HG03457 (cell line): ENCODE data around the gene ETV3.
"Not testable (repeated sequence)": the region's sequence is repeated elsewhere in the genome, so short reads cannot be mapped to it uniquely, and the experiment has no call there.

Experiments used
- ATAC-seq: cut with Tn5 transposase; IDR thresholded peaks from one replicate; pipeline ENCODE4 v1.9.1; 2021; ENCODE audit warnings: moderate number of reproducible peaks; ENCODE audit not compliant: unreplicated experiment

The ETV3 gene

DNA sequence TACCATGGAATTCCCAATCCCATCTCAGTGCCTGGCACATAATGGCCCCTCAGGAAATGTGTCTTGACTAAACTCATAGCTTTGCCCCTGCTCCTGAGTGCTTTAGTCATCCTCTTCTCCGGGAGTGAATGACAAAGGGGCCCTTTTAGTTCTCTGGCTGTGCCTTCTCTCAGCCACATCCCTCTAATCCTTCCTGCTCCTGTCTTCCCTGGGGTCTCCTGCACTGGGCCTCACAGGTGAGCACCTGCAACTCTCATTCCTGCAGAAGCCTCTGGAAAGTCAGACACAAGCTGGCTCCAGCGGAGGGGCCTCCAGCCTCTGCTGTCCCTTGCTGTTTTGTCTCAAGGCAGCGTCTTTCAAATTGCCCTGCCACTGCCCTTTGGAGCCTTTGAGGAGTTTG is 24.6 kb downstream of the ETV3 start:
- ATAC-seq = no peak

DNA sequence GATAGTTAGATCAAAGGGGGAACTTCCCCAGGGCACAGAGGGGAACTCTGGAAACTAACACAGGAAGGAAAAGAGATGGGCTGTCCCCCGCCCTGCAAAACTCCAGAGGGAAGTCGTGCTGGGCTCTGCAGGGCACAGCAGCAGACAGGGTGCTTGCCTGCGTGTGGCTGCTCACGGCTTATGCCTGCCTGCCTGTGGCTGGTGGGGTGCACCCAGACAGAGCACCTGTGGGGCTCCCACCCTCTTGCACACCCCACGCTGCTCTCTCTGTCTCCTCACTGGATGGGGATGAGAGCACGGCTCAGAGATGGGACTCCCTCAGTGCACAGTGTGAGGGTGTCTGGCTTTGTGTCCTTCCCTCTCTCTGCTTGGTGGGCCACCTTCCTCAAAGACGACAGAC is 25.1 kb downstream of the ETV3 start:
- no peak for ATAC-seq

DNA sequence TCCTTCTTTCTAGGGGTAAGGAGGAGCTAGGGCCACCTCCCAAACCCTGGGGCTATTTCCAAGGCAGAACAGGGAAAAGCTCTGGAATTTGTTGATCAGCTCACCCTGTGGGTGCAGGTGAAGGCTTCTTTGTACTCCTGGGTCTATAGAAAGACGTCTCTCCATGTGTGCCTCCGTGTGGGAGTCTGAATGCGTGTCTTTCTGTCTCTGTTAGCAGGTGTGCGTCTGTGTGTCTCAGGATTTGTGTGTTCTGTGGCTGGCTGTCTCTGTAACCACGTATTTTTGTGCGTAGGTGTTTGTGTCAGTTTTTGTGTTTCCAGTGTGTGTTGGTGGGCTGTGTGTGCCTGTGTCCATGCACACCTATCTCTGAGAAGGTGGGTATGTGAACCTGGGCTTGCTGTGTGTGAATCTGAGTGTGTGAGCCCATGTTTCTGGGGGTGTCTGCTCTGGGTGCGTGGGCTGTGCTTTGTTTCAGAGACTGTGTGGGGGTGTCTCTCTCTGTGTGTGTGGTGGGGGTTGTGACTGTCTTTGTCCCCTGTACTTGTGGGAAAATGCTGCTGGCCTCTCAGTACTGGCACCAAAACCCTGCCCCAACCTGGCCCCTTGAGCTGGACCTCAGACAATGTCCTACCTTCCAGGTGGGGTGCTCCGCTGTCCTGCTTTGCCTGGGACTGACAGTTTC is 25.9 kb downstream of the ETV3 start:
- no peak for ATAC-seq

DNA sequence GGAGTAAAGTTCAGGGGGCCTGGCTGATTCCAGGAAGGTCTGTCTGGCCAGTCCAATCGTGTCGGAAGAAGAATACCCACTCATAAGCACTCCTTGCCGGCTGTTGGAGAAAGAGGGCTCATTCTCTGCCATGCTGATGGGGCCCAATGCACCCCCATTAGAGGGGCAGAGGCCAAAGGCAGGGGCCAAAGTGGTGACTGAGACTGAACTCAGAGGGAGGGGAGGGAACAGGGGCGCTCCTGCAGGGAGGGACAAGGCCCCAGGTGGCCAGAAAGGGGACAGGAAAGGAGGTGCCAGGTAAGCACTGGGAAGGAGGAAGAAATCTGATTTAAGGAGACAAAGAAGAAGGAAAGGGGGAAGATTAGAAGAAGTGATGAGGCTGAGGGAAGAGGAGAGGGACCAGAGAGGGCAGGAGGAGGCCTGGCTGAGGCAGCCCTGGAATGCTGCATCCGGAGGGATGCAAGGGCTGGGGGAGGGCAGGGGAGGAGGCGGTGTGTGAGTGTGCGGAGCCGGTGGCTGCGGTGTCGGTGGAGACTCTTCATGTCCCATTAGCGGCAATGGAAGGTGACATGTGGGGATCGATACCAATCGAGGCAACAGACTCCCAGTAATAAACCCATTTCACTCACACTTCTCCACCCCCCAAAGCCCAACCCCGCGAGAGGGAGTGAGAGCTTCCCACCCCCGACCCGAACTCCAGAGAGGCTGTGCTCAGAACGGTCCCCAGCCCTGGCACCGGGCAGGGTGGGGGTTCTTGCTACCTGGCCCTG is 26.6 kb downstream of the ETV3 start:
- no peak for ATAC-seq

DNA sequence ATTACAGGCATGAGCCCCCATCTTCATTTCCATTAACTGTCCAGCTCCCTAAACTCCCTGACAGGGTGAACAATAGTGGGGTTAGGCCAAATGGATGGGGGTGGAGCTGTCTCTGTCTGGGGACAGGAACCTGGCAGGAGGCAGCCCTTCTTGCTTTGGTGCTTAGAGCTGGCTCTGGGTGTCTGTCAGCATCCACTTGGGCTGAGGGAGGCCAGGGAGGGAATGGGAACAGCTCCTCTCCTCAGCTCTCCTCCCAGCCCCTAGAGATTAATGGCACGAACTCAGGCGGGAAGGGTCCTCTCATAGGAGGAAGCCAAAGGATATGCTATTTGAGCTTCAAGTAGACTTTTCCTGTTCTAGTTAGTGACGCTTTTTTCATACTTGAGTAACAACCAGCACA is 27.5 kb downstream of the ETV3 start:
- no peak for ATAC-seq

DNA sequence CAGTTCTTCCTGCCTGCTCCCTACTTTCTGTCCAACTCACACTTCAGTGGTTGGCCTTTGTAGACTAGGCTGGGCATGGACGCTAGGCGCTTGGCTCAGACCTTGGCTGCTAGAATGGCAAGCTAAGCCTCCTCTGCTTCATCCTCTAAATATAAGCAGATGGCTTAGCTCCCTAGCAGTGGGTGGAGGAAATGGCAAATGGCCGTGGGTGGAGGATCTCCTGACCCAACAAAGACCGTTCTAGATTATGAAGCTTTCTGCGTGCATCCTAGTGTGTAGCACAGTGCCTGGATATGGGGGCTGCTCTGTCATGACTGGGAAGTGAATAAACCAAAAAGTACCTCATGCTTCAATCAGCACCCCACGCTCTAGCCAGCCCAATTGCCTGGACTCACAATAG is 28.2 kb downstream of the ETV3 start:
- ATAC-seq = no peak

DNA sequence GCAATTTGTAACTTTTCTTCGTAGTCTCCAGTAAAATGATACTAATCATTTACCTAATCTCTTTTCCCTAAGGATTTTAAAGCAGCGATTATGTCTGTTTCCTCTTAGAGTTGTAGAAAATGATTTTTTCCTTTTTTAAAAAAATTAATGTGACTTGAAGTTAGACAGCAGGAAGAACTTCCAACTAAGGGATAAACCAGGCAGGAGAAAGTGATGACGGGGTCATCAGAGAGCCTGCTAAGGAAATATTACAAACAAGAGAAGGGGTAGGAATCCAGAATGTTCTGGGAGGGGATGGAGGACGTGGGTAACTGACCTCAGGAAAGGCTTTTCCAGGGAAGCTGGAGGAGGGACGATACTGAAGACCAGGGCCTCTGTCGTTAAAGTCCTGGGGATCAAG is 29.7 kb downstream of the ETV3 start:
- no peak for ATAC-seq

DNA sequence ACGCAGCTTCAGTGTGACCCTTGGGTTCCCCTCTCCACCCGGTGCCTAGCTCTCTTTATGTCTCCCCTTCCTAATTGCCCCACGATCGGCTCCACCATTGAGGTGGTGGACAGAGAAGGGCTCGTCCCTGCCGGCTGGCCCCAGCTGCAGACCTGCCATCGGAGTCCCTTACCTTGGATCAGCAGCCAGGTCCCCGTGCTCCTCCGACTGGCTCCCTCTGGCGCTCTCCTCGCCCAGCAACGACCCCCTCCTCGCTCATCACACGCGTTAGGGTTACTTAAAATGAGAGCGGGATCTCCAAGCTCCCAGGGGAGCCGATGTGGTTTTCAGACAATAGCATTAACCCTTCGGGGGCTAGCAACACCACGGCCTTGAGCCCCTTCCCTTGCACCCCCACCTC is 30.5 kb downstream of the ETV3 start:
- ATAC-seq = no peak

DNA sequence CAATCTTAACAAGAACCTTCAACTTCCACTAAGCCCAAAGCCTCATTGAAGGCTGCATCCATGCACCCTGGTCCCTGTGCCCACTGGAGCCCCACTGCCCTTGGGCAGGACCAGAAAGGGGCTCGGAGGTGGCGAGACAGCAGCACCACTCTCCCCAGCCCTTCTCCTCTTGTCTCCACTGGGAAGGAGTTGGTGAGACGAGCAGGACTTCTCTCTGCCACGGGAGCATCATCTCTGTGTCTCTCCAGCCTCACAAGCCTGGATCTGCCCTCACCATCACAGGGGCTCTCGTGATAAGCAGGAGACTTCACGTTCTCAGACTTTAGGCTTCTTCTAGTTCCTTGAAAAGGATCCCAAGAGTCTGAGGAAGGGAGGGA is 31.4 kb downstream of the ETV3 start:
- ATAC-seq = no peak

DNA sequence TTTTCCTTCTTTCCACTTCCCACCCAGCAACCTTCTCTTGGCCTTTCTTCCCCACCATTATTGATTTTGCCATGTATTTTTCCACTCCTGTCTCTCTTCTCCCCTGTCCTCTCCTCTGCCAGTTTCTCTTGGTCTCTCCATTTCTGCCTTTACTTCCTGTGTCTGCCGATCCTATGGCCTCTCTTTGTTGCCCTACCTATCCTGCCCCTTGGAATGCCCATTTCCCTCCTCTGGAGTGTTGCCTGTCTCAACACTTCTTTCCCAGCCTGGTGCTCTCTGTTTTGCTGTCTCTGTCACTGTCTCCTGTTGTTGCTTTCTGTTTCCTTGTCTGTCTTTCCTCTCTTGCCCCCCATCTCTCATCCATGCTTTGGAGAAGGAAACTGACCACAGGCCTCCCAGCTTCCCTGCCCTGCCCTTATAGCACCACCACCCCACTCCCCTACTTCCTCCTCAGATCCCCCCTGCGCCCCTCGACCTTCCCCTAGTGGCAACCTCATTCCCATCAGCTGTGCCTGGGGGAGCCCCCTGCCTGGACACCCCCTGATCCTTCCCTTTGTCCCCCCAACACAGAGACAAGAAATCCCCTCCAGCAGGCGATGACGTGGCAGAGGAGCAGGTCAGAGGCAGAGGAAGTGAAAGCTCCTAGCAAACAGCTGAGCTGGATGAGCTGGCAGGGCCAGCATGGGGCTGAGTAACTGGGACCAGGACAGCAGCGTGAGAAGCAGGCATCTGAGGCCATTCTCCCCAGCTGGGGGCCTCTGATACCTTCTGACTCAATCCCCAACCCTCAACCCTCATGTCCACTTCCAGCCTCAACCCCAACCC is 32.0 kb downstream of the ETV3 start:
- peak; percentile 65 for ATAC-seq

DNA sequence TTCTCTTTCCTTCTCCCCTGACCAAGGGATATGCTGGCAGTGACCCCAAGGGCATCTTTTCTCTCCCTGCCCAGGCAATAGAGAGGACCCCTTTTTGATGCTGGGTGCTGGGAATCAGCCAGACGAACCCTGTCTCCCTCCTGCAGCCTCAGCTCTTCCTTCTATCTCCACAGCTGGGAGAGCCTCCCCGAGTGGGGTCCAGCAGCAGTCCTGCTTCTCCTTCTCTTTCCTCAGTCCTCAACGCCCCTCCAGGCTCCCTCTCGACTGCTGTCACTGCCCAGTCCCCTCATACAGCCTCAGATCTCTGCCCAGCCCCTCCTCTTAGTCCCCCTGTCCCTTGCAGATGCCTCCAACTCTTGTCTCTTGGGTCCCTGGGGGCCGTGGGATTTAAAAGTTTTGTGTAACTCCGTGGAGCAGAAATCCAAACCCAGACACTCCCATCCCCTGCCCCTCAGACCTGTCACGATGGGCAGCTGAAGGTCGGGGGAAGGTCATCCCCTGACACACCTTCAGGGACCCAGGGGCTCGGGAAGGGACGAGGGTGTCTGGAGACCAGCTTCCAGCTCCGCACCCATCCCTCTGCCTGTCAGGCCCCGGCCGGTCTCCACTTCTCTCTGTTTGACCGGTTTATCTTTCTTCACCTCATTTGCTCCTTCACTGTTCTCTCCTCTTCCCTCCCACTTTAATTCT is 32.8 kb downstream of the ETV3 start:
- no peak for ATAC-seq

DNA sequence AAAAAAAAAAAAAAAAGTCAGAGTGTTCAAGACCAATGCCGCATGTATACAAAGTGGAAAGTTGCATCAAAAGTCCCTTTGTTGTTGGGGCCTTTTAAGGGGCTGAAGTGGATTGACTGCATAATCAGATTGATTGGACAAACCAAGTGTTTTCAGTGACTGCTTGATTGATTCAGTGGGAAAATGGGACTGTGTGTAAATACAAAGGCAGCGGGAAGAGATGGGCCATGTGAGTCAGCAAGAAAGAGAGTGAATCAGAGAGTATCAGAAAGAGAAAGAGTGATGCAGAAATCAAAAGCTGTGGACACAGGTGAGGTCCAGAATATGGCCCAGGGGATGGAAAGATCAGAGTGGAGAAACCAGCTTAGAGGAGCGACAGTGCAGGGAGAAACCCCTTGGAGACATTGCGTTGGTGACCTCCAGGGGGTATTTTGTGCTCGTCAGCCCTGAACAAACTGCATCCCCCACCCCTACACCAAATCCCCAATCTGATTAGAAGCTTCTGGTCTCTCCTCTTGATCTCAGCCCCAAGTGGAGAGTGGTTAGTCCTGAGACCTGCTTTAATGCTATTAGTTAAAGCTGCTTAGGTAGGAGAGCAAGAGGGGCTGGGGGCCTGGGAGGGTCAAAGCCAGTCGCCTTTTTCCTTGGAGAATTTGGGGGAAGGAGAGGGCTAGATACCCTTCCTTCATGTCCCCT is 33.4 kb downstream of the ETV3 start:
- no peak for ATAC-seq

DNA sequence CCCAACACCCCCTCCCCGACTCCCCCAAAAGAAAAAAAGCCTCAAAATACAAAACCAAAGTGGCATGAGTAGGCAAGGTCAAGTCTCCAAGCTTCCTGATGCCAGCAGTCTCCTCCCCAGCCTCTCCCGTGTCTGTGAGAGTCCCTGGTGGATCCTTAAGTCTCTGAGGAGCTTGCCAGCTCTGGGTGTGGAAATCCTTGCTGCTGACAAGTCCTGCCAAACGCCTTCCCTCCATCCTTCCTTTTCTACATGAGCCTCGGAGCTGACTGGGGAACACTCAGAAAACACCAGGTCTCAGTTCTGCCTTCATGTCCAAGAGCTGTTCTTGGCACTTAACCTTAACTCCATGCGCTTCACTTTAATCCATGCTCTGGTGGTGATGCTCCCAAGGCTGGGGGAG is 34.9 kb downstream of the ETV3 start:
- ATAC-seq = no peak

DNA sequence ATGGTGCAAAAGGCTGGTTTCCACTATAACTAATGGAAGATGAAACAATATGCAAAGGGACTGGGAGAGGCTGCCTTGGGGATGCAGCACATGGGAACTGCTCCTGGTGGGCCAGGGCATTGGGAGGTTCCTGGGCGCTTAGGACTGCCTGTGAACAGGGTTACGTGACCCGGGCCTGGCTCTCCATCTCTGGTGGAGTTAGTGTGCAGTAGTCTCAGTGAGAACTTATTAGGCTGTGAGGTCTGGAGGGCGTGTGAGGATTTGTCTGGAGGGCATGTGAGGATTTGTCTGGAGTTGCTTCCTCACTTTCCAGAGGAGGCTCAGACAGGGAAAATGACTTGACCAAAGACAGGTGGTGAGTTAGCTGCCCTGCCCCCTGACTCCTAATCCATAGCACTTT is 37.0 kb downstream of the ETV3 start:
- no peak for ATAC-seq

DNA sequence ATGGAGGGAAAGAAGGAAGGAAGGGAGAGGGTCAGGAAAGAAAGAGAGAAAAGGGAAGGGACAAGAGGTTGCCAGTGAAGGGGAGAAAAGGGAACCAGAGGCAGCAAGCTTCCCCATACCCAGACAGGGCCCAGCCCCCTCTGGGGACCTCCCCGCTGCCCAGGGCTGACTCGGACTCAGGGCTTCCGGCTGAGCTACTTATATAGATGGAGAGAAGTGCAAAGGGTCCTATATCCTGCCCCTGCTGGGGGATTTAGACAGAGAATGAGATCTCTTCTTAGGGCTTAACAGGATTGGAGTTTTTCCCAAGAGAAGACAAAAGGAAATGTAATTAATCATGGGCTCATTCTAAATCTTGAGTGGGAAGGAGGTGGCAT is 38.6 kb downstream of the ETV3 start, which contains the start of gene ETV3L:
TSS of gene ETV3L (minus strand) at position 176 of the 377 bp plus-strand sequence. CDS start 285 bp downstream, outside the sequence.
- ATAC-seq = no peak

DNA sequence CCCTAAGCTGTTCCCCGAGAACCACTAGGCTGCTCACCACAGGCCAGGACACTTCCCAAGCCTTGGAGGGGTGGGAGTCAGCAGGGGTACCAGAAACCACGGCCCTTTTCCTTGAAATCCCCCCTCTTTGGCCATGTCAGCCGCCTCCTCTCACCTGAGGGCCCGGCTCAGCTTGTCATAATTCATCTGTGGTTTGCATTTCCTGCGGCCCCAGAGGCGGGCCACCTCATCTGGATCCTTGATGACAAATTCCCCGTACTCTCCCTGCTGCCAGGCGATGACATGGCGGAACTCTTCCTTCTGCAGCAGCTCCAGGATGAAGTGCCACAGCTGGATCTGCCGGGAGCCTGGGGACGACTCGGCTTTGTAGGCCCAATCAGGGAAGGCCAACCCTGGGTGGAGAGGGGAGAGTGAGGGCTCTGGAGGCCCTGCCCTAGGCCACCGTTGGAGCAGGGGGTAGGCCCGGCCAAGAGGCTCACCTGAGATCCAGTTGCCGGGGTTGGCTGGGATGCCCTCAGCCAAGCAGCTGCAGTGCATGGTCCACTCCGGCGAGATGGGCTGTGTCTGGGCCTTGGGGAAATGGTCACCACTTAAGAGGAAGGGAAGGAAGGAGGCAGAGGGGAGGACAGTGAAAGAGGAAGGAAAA is 39.1 kb downstream of the ETV3 start:
- not testable (repeated sequence) for ATAC-seq

DNA sequence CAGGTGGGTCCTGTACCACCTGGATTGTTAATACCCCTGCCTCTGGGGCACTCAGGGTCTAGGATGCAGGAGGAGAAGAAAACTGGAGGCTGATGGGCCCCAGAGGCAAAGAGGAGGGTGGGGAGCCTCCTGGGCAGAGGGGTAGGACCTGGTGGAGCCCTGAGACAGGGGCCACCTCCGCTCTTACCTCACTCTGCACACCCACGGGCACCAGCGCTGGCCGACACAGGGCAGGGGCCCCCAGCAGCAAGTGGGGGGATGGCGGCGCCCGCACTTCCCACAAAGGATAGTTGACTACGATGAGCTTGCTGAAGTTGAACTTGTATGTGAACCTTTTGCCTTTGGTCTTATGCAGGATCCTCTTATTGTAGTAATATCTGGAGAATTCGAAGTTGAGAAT is 39.7 kb downstream of the ETV3 start:
- no peak for ATAC-seq

DNA sequence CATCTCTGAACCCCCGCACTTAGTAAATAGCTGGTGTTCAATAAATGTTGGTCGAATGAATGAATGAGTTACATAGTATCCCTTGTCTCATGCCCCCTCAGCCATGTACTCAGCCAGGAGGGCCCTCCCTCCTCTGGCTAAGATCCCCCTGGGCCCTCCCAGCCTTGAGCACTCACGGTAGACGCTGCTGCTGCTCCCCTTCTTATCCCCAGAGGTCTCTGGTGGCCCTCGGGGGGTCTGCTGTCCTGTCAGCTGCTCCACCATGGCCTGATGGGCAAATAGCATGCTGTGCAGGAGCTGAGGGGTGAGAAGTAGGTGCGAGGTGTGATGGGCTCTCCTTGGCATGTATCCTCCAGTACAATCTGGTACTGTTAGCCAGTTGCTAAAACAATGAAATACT is 40.5 kb downstream of the ETV3 start:
- no peak for ATAC-seq

DNA sequence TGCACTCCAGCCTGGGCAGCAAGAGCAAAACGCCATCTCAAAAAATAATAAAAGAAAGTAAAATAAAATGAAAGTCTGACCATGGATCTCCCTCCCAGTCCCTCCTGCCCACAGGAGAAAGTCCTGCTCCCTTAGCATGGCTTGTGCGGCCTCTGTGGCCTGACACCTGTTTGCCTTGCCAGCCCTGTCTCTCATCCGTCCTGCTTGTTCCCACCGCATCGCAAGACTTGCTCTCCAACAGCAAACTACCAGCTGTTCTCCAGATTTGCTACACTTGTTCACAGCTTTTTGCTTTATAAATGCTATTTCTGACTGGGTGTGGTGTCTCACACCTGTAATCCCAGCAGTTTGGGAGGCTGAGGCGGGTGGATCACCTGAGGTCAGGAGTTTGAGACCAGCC is 41.3 kb downstream of the ETV3 start:
- no peak for ATAC-seq

DNA sequence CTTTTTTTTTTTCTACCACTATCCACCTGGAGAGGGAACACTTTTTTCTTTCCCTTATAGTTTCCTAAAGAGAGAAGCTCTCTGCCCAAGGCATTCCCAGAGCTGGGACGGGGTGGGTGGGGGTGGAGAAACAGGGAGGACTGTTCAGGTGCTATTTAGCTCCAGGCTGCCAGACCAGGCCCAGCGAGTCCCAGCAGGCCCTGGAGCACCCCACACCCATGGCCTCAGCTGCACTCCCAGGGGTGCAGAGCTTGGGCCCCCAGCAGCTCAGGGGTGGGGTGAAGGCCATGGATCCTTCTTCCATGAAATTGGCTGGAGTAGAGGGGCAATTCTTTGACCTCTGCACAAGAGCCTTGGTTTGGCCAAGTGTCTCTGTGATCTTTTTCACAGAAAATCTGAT is 42.6 kb downstream of the ETV3 start:
- no peak for ATAC-seq
